GM21515 (cell line): ENCODE data around the gene TMEM52B.
A peak's percentile ranks its signal among the peaks of the same experiment; 100 is the strongest.
"Not testable (repeated sequence)": the region's sequence is repeated elsewhere in the genome, so short reads cannot be mapped to it uniquely, and the experiment has no call there.

ENCODE experiments used
- ATAC-seq: cut with Tn5 transposase; IDR thresholded peaks from one replicate; pipeline ENCODE4 v1.9.1; 2021; ENCODE audit not compliant: unreplicated experiment

TMEM52B gene

GRCh38 chr12:10170216-10170615, 8.6 kb upstream of the TMEM52B start:
- no peak for ATAC-seq

GRCh38 chr12:10171973-10172728, 6.7 kb upstream of the TMEM52B start, which contains the start of gene OLR1:
OLR1 (minus strand) TSS chr12:10172132; CDS start chr12:10172077, 55 bp downstream.
- no peak for ATAC-seq

GRCh38 chr12:10174986-10175614, 3.7 kb upstream of the TMEM52B start:
- ATAC-seq: no peak

GRCh38 chr12:10175846-10176636, 2.8 kb upstream of the TMEM52B start:
- no peak for ATAC-seq

GRCh38 chr12:10179776-10180181, 947 bp downstream of the TMEM52B start:
- ATAC-seq: no peak

GRCh38 chr12:10182354-10183049, 3.7 kb downstream of the TMEM52B start:
- no peak for ATAC-seq

- no peak for ATAC-seq
Observed at GRCh38 chr12:10184261-10184843, 5.5 kb downstream of the TMEM52B start.

GRCh38 chr12:10186299-10186698, 7.5 kb downstream of the TMEM52B start:
- ATAC-seq: no peak

GRCh38 chr12:10186958-10187357, 8.1 kb downstream of the TMEM52B start:
- not testable (repeated sequence) for ATAC-seq

- ATAC-seq: no peak
Observed at GRCh38 chr12:10189653-10190052, 10.8 kb downstream of the TMEM52B start.

- peak; percentile 85 for ATAC-seq
Observed at GRCh38 chr12:10190558-10191388, 11.9 kb downstream of the TMEM52B start.

- ATAC-seq: no peak
Observed at GRCh38 chr12:10191865-10192264, 13.0 kb downstream of the TMEM52B start.

- no peak for ATAC-seq
Observed at GRCh38 chr12:10194160-10194670, 15.4 kb downstream of the TMEM52B start.

- peak; percentile 78 for ATAC-seq
Observed at GRCh38 chr12:10196210-10196609, 17.4 kb downstream of the TMEM52B start.

GRCh38 chr12:10197879-10198278, 19.0 kb downstream of the TMEM52B start:
- no peak for ATAC-seq

- not testable (repeated sequence) for ATAC-seq
Observed at GRCh38 chr12:10204495-10204894, 25.7 kb downstream of the TMEM52B start.

GRCh38 chr12:10205220-10205807, 26.5 kb downstream of the TMEM52B start:
- no peak for ATAC-seq

GRCh38 chr12:10207136-10207535, 28.3 kb downstream of the TMEM52B start:
- ATAC-seq: no peak

GRCh38 chr12:10210225-10210624, 31.4 kb downstream of the TMEM52B start:
- ATAC-seq: no peak
